PC-3 (cell line): ENCODE results near the gene TAL1.

Experiments used
- CTCF ChIP-seq: fragments of 300-600 bp; sonication (generic); conservative IDR thresholded peaks from 2 replicates; pipeline ENCODE4 v1.5.1; 2017; ENCODE audit warnings: antibody characterized with exemption, low read depth, mild to moderate bottlenecking, low read length
- EZH2 ChIP-seq: fragments of 300-600 bp; sonication (generic); IDR thresholded peaks from one replicate; pipeline ENCODE4 v1.6.1; 2017; ENCODE audit warnings: antibody characterized with exemption, mild to moderate bottlenecking, low read length; ENCODE audit not compliant: unreplicated experiment

- TF ChIP-seq CTCF (no peak), EZH2 (no peak)
Observed at GRCh38 chr1:47280142-47280541, 48.1 kb upstream of the TAL1 start.
